GM13977 (cell line): ENCODE results near the gene COL4A1.

Experiments
- DNase-seq: peaks from one replicate; pipeline ENCODE4 v3.0.0; 2012; ENCODE audit warnings: low spot score
- CTCF ChIP-seq: IDR thresholded peaks from 2 replicates; pipeline ENCODE4 v1.5.1; 2012; ENCODE audit warnings: mild to moderate bottlenecking, control low read depth; ENCODE audit not compliant: insufficient read depth; ENCODE audit errors: extremely low read depth, missing control alignments
- in situ Hi-C: fragments of 300-500 bp; cut with MboI; formaldehyde crosslinking; loops from one replicate; pipeline ENCODE4 v1.12.0; 2022; ENCODE audit warnings: low sequenced_read_pairs, low pct_unique_long_range_greater_than_20kb, mixed read lengths, inconsistent platforms; ENCODE audit not compliant: unreplicated experiment

The COL4A1 gene

GRCh38 chr13:110236431-110236830, 70.5 kb downstream of the COL4A1 start:
- no peak for TF ChIP-seq CTCF
- DNase-seq: no peak
- in situ Hi-C loops: no loop called here

GRCh38 chr13:110234532-110234931, 72.4 kb downstream of the COL4A1 start:
- DNase-seq: no peak
- TF ChIP-seq CTCF: no peak
- in situ Hi-C loops: no loop called here

- in situ Hi-C loops: no loop called here
- TF ChIP-seq CTCF: no peak
- no peak for DNase-seq
These were observed 73.0 kb downstream of the COL4A1 start for GRCh38 chr13:110233951-110234280.

GRCh38 chr13:110233181-110233950, 73.6 kb downstream of the COL4A1 start:
- no peak for TF ChIP-seq CTCF
- in situ Hi-C loops: no loop called here
- no peak for DNase-seq

GRCh38 chr13:110232756-110233155, 74.2 kb downstream of the COL4A1 start:
- in situ Hi-C loops: no loop called here
- no peak for DNase-seq
- TF ChIP-seq CTCF: no peak

GRCh38 chr13:110232142-110232541, 74.8 kb downstream of the COL4A1 start:
- TF ChIP-seq CTCF: no peak
- no peak for DNase-seq
- in situ Hi-C loops: no loop called here
